ENCODE measurements around the gene TUBB4A.
"Not testable (repeated sequence)": the region's sequence is repeated elsewhere in the genome, so short reads cannot be mapped to it uniquely, and the experiment has no call there.

TUBB4A gene

GRCh38 chr19:6501740-6502648, at the start of gene TUBB4A:
TSS of gene TUBB4A (minus strand) at chr19:6502309. CDS start at chr19:6502212, 97 bp downstream.
- TF ChIP-seq SUZ12 (IDR thresholded peaks at IDR 0.05; ENCODE audit: extremely low read depth, insufficient read depth, insufficient read length) (no peak), ZNF274 (IDR thresholded peaks at IDR 0.05; ENCODE audit: low read depth, low read length) (no peak), YY1 (IDR thresholded peaks at IDR 0.05; ENCODE audit: insufficient read depth, insufficient read length) (no peak)
- peaks cover 4% of the 10 kb centered on the region for H3K4me1 ChIP-seq (ENCODE audit: insufficient read depth, insufficient read length)
- H3K4me3 ChIP-seq (ENCODE audit: insufficient read length, low read depth), result peak within 1 kb of the TSS; percentile 57
- peak within 1 kb of the TSS; percentile 66 for H3K9ac ChIP-seq (ENCODE audit: insufficient read length, low read depth)
- peaks cover 27% of the 10 kb centered on the region for H3K27me3 ChIP-seq (ENCODE audit: insufficient read depth, insufficient read length)
- DNase-seq (ENCODE audit: low read depth, low spot score), result no peak
- H3K9me3 ChIP-seq (ENCODE audit: insufficient read depth, low read length), result no peaks in the 10 kb centered on the region
- H3K36me3 ChIP-seq (ENCODE audit: insufficient read depth, insufficient read length, low read length), result no peaks in the 10 kb centered on the region

DNA sequence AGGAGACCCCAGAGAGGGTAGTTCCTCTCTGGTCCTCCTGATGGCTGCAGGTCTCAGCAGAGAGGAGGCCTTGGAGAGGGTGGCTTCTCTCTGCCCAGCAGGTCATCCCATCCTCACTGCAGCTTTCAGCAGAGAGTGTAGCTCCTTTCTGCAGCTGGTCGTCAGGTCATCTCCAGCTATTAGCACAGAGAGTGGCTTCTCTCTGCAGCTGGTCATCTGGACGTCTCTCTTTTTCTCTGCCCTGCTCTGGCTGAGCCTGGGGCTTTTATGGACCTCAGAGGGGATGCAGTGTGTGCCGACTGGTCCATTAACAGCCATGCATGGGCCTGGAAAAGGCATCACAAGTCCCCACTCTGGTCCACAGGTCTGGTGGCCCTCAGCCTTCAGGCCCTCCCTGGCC, 49.0 kb upstream of the TUBB4A start:
- H3K36me3 ChIP-seq (ENCODE audit: insufficient read depth, insufficient read length, low read length), result no peaks in the 10 kb centered on the region
- peaks cover 15% of the 10 kb centered on the region; the same call in 1 of the 2 replicates for H3K9me3 ChIP-seq (ENCODE audit: insufficient read depth, low read length)
- peaks cover 6% of the 10 kb centered on the region for H3K4me1 ChIP-seq (ENCODE audit: insufficient read depth, insufficient read length)
- TF ChIP-seq ZNF274 (IDR thresholded peaks at IDR 0.05; ENCODE audit: low read depth, low read length) (no peak), SUZ12 (IDR thresholded peaks at IDR 0.05; ENCODE audit: extremely low read depth, insufficient read depth, insufficient read length) (no peak)
- H3K4me3 ChIP-seq (ENCODE audit: insufficient read length, low read depth), result no peak overlapping the region
- DNase-seq (ENCODE audit: low read depth, low spot score), result no peak
- H3K27me3 ChIP-seq (ENCODE audit: insufficient read depth, insufficient read length), result no peaks in the 10 kb centered on the region
- H3K9ac ChIP-seq (ENCODE audit: insufficient read length, low read depth), result no peak overlapping the region

- not testable (repeated sequence) for H3K4me1 ChIP-seq (ENCODE audit: insufficient read depth, insufficient read length); H3K27me3 ChIP-seq (ENCODE audit: insufficient read depth, insufficient read length); H3K4me3 ChIP-seq (ENCODE audit: insufficient read length, low read depth); DNase-seq (ENCODE audit: low read depth, low spot score); H3K9ac ChIP-seq (ENCODE audit: insufficient read length, low read depth); H3K36me3 ChIP-seq (ENCODE audit: insufficient read depth, insufficient read length, low read length)
- peaks cover 15% of the 10 kb centered on the region; the same call in 1 of the 2 replicates for H3K9me3 ChIP-seq (ENCODE audit: insufficient read depth, low read length)
Measured at GRCh38 chr19:6550679-6551078, 48.6 kb upstream of the TUBB4A start.

DNA sequence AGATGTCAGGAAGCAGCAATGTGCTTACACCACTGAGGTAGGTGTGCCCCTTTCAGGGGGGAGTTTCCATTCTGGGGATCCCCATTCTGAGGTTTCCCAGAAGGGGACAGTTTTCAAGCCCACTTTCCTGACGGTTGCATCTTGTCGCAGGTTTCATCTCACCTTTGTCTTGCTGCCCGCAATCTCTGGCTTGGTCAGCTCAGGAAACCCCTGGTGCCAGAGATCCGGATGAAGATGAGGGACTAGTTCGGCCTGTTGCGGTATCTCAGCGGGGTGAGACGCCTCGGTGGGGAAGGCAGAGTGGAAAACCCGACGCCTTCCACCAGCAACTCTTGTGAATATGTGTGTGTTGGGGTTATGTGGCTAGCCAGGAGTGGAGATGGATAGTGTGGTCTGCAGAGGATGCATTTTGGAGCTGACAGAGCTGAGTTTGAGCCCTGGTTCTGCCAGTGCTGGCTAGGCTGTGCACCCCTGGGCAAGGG, 41.8 kb upstream of the TUBB4A start:
- no peak for DNase-seq (ENCODE audit: low read depth, low spot score)
- H3K4me1 ChIP-seq (ENCODE audit: insufficient read depth, insufficient read length), result no peaks in the 10 kb centered on the region
- H3K4me3 ChIP-seq (ENCODE audit: insufficient read length, low read depth), result no peak overlapping the region
- no peaks in the 10 kb centered on the region for H3K36me3 ChIP-seq (ENCODE audit: insufficient read depth, insufficient read length, low read length)
- no peak overlapping the region for H3K9ac ChIP-seq (ENCODE audit: insufficient read length, low read depth)
- no peaks in the 10 kb centered on the region for H3K27me3 ChIP-seq (ENCODE audit: insufficient read depth, insufficient read length)
- H3K9me3 ChIP-seq (ENCODE audit: insufficient read depth, low read length), result peaks cover 9% of the 10 kb centered on the region; the same call in 1 of the 2 replicates
- TF ChIP-seq ZNF274 (IDR thresholded peaks at IDR 0.05; ENCODE audit: low read depth, low read length), result no peak
- no peak for TF ChIP-seq SUZ12 (IDR thresholded peaks at IDR 0.05; ENCODE audit: extremely low read depth, insufficient read depth, insufficient read length)
- no peak for TF ChIP-seq YY1 (IDR thresholded peaks at IDR 0.05; ENCODE audit: insufficient read depth, insufficient read length)

DNA sequence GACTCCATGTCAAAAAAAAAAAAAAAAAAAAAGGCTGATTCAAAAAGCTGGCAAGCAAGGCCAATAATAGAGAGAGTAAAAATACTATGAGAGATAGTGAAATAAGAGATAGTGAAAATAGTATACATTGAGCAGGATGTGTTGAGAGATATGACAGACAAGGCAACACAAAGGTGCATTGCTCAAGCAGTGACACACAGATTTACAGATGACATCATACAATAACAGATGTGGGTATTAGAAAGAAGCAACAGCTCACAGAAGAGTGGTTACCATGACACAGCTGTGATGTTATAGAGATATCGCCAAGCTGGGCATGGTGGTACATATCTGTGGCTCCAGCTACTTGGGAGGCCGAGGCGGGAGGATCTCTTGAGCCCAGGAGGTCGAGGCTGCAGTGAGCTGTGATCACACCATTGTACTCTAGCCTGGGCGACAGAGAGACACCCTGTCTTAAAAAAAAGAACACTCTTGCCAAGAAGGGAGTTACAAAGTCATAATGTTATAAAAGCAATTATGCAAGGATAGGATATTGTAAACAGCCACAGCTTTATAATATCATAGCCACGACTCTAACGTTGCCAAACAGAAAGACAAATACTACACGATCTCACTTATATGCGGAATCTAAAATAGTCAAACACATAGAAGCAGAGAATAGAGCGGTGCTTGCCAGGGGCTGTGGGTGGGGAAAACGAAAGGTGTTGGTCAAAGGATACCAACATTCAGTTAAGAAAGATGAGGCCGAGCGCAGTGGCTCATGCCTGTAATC, 39.0 kb upstream of the TUBB4A start:
- no peak overlapping the region for H3K9ac ChIP-seq (ENCODE audit: insufficient read length, low read depth)
- no peak overlapping the region for H3K4me3 ChIP-seq (ENCODE audit: insufficient read length, low read depth)
- TF ChIP-seq ZNF274 (IDR thresholded peaks at IDR 0.05; ENCODE audit: low read depth, low read length) (no peak), SUZ12 (IDR thresholded peaks at IDR 0.05; ENCODE audit: extremely low read depth, insufficient read depth, insufficient read length) (no peak), YY1 (IDR thresholded peaks at IDR 0.05; ENCODE audit: insufficient read depth, insufficient read length) (no peak)

DNA sequence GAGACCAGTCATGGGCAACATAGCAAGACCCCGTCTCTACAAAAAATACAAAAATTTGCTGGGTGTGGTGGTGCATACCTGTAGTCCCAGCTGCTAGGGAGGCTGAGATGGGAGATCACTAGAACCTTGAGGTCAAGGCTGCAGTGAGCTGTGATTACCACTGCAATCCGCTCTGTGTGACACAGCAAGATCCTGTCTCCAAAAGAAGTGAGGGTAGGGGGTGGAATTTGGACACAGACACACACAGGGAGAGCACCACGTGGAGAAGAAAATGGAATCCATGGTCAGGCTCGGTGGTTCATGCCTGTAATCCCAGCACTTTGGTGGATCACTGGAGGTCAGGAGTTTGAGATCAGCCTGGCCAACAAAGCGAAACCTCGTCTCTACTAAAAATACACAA, 37.4 kb upstream of the TUBB4A start:
- Histone ChIP-seq H3K27me3 (ENCODE audit: insufficient read depth, insufficient read length) (no peaks in the 10 kb centered on the region), H3K9me3 (ENCODE audit: insufficient read depth, low read length) (peaks cover 29% of the 10 kb centered on the region), H3K4me1 (ENCODE audit: insufficient read depth, insufficient read length) (no peaks in the 10 kb centered on the region), H3K9ac (ENCODE audit: insufficient read length, low read depth) (no peak overlapping the region), H3K4me3 (ENCODE audit: insufficient read length, low read depth) (no peak overlapping the region), H3K36me3 (ENCODE audit: insufficient read depth, insufficient read length, low read length) (peaks cover 17% of the 10 kb centered on the region)
- no peak for DNase-seq (ENCODE audit: low read depth, low spot score)
- no peak for TF ChIP-seq SUZ12 (IDR thresholded peaks at IDR 0.05; ENCODE audit: extremely low read depth, insufficient read depth, insufficient read length)
- TF ChIP-seq ZNF274 (IDR thresholded peaks at IDR 0.05; ENCODE audit: low read depth, low read length), result no peak
- TF ChIP-seq YY1 (IDR thresholded peaks at IDR 0.05; ENCODE audit: insufficient read depth, insufficient read length), result no peak

More for the DNA sequence above, 39.0 kb upstream of the TUBB4A start:
- DNase-seq (ENCODE audit: low read depth, low spot score), result no peak
- Histone ChIP-seq H3K4me1 (ENCODE audit: insufficient read depth, insufficient read length) (no peaks in the 10 kb centered on the region), H3K36me3 (ENCODE audit: insufficient read depth, insufficient read length, low read length) (peaks cover 3% of the 10 kb centered on the region), H3K27me3 (ENCODE audit: insufficient read depth, insufficient read length) (no peaks in the 10 kb centered on the region), H3K9me3 (ENCODE audit: insufficient read depth, low read length) (peaks cover 20% of the 10 kb centered on the region)

DNA sequence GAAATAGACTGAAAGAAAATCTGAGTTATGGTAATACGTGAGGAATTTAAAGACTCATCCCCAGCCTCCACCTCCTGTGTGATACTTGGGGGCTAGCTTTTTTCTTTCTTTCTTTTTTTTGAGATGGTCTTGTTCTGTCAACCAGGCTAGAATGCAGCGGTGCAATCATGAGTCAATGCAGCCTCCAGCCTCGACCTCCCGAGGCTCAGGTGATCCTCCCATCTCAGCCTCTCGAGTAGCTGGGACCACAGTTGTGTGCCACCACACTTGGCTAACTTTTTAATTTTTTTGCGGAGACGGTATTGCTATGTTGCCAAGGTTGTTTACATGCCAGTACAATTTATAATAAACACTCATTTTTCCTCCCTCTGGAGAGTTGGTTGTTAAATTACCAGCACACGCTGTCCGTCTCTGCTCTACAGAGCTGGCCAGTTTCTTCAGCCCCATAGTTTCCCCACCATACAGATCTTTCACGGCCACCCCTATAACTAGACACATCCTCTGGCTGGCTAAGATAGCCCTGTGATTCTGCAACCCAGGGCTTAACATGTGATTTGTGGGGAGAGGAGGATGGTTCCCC, 33.5 kb upstream of the TUBB4A start:
- H3K36me3 ChIP-seq (ENCODE audit: insufficient read depth, insufficient read length, low read length), result peaks cover 19% of the 10 kb centered on the region
- H3K4me3 ChIP-seq (ENCODE audit: insufficient read length, low read depth), result no peak overlapping the region
- H3K4me1 ChIP-seq (ENCODE audit: insufficient read depth, insufficient read length), result peaks cover 6% of the 10 kb centered on the region
- H3K27me3 ChIP-seq (ENCODE audit: insufficient read depth, insufficient read length), result peaks cover 11% of the 10 kb centered on the region
- no peak for DNase-seq (ENCODE audit: low read depth, low spot score)
- TF ChIP-seq SUZ12 (IDR thresholded peaks at IDR 0.05; ENCODE audit: extremely low read depth, insufficient read depth, insufficient read length) (no peak), YY1 (IDR thresholded peaks at IDR 0.05; ENCODE audit: insufficient read depth, insufficient read length) (no peak), ZNF274 (IDR thresholded peaks at IDR 0.05; ENCODE audit: low read depth, low read length) (no peak)
- no peak overlapping the region for H3K9ac ChIP-seq (ENCODE audit: insufficient read length, low read depth)
- H3K9me3 ChIP-seq (ENCODE audit: insufficient read depth, low read length), result peaks cover 29% of the 10 kb centered on the region
